SK-N-DZ (cell line): Measurements from ENCODE around the gene CLSTN2.

ENCODE experiments used
- DNase-seq: peaks from one replicate; pipeline ENCODE4 v3.0.0-alpha.2; 2015; ENCODE audit warnings: low spot score

Gene CLSTN2

GRCh38 chr3:140500473-140500872, 565.5 kb downstream of the CLSTN2 start:
- no peak for DNase-seq

- DNase-seq, result no peak
These were observed 566.2 kb downstream of the CLSTN2 start for GRCh38 chr3:140501061-140501769.

- DNase-seq, result no peak
These were observed 566.9 kb downstream of the CLSTN2 start for GRCh38 chr3:140501770-140502364.

- DNase-seq, result no peak
These were observed 570.2 kb downstream of the CLSTN2 start for GRCh38 chr3:140505213-140505612.

- DNase-seq, result no peak
These were observed 570.9 kb downstream of the CLSTN2 start for GRCh38 chr3:140505876-140506275.

- no peak for DNase-seq
These were observed 573.6 kb downstream of the CLSTN2 start for GRCh38 chr3:140508550-140508949.

GRCh38 chr3:140509534-140509933, 574.5 kb downstream of the CLSTN2 start:
- DNase-seq, result no peak

GRCh38 chr3:140510303-140510861, 575.4 kb downstream of the CLSTN2 start:
- no peak for DNase-seq

- DNase-seq, result no peak
These were observed 586.9 kb downstream of the CLSTN2 start for GRCh38 chr3:140521751-140522445.

GRCh38 chr3:140522653-140523380, 587.8 kb downstream of the CLSTN2 start:
- no peak for DNase-seq

- no peak for DNase-seq
These were observed 588.6 kb downstream of the CLSTN2 start for GRCh38 chr3:140523600-140523999.

GRCh38 chr3:140527156-140527555, 592.2 kb downstream of the CLSTN2 start:
- no peak for DNase-seq

- DNase-seq, result no peak
These were observed 594.1 kb downstream of the CLSTN2 start for GRCh38 chr3:140529096-140529495.

GRCh38 chr3:140529558-140529957, 594.6 kb downstream of the CLSTN2 start:
- no peak for DNase-seq

- DNase-seq, result no peak
These were observed 595.1 kb downstream of the CLSTN2 start for GRCh38 chr3:140530131-140530530.

- DNase-seq, result no peak
These were observed 595.6 kb downstream of the CLSTN2 start for GRCh38 chr3:140530603-140531002.

GRCh38 chr3:140532793-140533330, 597.9 kb downstream of the CLSTN2 start:
- DNase-seq, result no peak

GRCh38 chr3:140536926-140537726, 602.1 kb downstream of the CLSTN2 start:
- no peak for DNase-seq

- no peak for DNase-seq
These were observed 602.7 kb downstream of the CLSTN2 start for GRCh38 chr3:140537727-140538082.

GRCh38 chr3:140540262-140540661, 605.3 kb downstream of the CLSTN2 start:
- DNase-seq, result no peak
